Midbrain (tissue), 1 donor: ENCODE data around the gene CCDC92B.

Experiments used
- DNase-seq: peaks from one replicate; lab custom pipeline; 2025; lab: John Stamatoyannopoulos, UW

The CCDC92B gene

DNA sequence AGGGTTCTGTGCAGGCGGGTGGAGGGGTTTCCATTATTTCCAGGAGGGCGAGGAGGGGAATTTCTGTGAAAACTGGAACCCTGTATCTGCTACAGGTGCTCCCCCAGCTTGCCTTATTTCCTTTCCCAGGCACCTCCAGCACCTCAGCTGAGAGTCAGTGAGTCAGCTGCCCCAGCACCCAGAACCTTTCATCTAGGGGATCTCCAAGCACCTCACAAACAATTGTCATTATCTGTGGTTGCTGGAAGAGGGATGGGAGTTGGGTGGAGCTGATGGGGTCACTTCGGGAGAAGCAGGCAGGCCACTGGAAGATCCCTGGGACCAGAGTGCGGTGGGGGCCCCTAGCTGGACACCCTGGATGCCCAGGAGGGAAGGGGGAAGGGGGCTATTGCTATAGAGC is 27.8 kb downstream of the CCDC92B start:
- DNase-seq, result no peak

DNA sequence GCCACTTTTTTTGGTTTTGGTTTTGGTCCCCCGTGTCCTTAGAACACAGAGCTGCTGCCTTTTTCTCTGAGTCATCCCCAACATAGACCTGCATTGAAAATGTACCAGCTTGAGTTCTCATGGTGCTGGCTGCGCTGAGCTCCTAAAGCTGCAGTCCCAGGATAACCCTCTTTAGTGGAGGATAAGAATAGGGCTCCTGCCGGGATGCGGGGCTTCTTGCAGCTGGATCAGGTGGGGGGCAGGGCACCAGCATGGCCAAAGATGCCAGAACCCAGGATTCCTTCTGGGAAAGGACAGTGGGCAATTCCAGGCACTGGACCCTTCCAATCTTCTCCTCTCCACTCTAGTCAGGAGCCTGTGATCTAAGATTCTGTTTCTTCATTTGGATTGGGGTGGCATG is 29.6 kb downstream of the CCDC92B start:
- no peak for DNase-seq

DNA sequence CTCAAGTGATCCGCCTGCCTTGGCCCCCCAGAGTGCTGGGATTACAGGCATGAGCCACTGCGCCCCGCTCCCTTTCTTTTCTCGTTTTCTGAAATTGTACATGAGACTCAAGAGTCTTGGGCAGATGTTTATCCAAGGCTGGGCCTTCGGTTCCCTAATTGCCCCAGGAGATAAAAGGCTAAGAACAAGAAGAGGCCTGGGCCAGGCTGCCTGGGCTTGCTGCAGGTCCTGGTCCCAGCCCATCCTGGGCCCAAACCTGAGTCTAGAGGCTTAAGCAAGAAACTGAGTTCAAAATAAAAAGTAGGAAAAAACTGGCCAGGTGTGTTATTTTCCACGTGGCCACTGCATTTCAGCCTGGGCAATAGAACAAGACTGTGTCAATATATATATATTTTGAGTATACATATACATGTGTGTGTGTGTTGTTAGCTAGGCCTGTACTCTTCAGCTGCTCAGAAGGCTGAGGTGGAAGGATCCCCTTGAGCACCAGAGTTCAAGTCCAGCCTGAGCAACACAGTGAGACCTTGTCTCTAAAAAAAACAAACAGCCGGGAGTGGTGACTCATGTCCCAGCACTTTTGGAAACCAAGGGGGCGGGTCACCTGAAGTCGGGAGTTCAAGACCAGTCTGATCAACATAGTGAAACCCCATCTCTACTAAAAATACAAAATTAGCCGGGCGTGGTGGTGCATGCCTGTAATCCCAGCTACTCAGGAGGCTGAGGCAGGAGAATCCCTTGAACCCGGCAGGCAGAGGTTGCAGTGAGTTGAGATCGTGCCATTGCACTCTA is 31.1 kb downstream of the CCDC92B start:
- DNase-seq, result no peak

DNA sequence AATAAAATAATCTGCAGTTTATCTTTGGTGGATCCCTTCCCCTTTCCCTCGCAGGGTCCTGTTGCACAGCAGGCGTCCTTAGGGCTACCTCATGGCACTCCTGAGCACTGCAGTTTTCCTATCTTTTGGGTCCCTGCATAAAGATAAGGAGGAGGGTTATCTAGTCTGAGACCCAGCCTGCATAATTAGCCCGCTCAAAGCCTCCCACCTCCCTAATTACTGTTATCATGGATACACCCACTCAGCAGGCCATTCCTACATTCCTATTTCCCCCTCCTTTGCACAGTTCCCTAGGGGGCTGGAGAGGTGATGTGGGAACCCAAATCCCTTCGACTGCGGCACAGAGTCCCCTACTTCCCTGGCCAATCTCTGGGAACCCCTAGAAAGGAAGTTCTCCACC is 32.8 kb downstream of the CCDC92B start:
- no peak for DNase-seq

DNA sequence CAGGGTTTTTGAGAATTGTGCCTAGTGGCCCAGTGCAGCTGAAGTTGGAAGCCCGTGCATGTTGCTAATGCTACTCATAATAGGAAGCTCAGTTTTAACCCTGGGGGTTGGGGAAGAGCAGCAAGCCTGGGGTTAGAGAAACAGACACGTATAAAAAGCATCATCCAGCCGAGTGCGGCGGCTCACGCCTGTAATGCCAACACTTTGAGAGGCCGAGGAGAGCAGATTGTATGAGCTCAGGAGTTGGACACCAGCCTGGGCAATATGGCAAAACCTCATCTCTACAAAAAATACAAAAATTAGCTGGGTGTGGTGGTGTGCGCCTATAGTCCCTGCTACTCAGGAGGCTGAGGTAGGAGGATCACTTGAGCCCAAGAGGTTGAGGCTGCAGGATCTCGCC is 35.6 kb downstream of the CCDC92B start:
- DNase-seq, result no peak

DNA sequence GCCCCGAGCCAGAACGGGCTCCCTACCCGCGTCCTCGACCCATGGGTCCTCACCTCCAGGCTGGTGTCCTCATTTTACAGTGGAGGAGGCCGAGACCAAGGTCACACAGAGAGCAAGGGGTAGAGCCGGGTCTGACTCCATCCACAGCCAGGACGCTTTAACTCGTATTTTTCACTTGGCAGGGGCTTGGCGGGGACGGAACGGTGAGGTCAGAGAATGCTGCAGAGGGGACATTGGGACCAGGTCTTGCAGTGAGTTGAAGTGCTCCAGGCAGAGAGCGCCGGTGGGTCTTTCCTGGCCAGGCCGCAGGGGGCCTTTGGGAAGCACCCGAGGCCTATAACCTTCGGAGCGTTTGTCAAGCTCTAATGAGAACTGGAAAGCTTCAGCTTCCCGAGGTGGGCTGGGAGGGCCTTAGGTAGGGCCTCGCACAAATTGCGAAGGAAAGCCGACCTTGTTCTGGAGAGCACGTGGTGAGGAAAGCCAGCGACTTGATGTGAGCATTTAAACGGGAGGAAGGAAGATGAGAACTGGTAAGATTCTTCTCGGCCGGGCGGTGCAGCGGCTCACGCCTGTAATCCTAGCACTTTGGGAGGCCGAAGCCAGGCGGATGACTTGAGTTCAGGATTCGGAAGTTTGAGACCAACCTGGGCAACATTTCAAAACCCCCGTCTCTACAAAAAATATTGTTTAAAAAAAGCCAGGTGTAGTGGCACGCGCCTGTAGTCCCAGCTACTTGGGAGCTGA is 37.0 kb downstream of the CCDC92B start:
- no peak for DNase-seq

DNA sequence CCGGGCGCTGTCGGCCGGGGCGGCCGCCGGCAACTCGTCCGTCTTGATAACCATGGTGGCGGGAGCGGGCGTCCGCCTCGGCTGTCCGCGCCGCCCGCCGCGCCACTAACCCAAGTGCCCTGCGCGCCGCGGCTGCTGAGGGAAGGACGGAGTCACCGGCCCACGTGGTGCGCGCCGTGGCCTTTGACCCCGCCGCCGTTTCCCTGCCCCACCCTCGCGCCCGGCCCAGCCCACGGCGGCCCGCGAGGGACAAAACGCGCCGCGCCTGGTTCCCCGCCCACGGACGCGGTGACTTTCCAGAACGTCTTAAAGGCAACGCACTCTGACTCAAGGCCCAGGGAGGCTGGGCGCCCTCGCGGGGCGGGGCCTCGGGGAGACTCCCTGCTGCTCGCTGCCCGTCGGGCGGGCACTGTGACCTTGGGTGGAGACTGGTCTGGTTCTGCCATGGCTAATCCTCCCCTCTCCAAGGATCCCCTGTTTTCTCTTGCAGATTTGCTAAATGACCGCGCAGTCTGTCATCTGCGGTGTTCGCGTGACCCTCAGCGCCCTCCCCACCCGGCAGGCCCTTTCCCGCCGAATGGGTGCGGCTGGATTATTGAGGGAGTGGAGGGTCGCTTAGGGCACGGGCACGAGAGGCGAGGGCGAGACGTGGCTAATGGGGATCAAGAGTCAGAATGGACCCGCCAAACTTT is 37.7 kb downstream of the CCDC92B start, which contains the start of gene CLUH:
Gene CLUH (minus strand): TSS at position 157 of the 692 bp plus-strand sequence. CDS start 103 bp downstream, at position 54.
- DNase-seq, result peak; percentile 95

DNA sequence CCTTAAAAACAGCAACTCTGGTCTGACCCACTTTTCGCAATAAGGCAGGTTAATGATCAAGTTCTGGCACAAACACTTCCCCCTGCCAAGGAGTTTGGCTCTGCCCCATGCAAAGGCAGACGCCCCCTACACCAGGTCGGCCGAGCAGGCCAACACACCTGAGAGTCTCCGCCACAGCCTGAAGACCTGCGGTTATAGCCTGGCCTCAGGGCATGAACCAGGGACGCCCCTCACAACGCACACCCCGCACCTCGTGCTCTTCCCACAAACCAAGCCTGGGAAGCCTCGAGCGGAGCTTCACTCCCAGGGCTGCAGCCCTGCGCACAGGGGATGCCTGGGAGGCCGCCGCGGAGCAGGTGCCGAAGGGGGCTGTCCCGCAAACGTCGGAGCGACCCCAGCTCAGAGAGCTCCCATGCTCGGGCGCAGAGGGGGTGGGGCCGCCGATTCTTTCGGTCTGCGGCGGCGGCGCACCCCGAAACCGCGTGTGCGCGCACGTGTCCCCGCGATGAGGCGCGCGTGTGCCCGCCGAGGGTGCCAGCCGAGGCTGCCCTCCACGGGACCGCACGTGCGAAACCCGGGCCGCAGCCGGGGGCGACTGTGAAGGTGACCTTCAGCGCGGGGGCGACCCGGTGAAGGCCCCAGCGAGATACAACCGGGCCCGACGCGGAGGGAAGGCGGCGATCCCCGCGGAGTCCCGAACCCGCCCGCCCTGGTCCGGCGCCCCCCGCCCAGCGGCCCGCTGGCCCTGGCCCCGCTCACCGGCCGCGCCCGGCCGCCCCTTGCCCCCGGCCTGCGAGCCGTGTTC is 38.4 kb downstream of the CCDC92B start:
- DNase-seq, result no peak

DNA sequence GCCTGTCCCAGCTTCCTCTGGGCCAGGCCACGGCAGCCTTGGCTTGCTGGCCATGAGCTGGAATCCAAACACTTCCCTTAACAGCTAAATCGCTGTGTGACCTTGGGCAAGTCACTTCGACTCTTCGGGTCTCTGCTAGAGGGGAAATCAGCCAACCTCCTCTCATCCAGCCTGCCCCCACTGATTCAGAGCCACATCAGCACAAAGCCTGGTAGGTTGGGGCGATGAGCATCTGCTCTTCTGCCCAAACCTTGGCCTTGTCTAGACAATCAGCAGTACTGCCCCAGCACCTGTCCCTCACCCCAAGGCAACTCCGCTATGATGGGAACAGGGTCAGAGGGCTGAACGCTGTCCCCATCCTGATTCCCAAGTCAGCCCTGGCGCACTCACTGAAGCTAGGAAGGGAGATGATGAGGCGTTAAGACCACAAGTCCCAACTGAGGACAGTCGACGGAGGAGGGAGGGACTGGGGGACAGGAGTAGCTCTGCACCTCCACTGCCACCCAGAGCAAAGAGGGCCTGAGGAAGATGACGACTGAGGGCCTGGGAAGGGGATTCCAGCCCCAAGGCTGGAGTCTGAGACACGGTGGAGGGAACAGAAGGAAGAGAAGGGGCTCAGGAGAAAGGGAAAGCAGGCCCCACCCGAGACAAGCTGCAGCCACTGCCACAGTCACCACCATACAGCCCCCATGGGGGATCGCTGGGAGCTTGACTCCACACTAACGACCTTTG is 39.2 kb downstream of the CCDC92B start:
- no peak for DNase-seq

DNA sequence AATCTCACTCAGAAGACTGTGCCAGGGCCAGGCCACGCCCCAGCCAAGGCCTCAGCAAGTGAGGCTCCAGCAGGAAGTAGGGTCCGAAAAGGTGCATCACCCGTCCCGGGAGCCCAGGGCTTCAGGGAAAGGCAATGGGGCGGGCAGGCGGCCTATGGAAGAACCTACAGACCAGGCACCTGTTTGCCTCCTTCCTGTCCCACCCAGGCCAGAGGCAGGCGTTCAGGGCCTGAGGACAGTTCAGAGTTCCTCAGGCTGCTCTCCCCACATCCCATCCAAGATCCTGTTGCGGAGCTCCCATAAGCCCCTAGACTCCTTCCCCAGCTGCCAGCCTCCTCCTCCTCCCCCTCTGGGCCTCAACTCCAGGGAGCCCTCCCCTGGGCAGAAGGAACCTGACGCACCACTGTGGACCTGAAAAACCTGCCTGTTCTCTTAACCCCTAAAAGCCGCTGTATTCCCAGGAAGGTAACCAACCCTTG is 40.2 kb downstream of the CCDC92B start:
- no peak for DNase-seq

DNA sequence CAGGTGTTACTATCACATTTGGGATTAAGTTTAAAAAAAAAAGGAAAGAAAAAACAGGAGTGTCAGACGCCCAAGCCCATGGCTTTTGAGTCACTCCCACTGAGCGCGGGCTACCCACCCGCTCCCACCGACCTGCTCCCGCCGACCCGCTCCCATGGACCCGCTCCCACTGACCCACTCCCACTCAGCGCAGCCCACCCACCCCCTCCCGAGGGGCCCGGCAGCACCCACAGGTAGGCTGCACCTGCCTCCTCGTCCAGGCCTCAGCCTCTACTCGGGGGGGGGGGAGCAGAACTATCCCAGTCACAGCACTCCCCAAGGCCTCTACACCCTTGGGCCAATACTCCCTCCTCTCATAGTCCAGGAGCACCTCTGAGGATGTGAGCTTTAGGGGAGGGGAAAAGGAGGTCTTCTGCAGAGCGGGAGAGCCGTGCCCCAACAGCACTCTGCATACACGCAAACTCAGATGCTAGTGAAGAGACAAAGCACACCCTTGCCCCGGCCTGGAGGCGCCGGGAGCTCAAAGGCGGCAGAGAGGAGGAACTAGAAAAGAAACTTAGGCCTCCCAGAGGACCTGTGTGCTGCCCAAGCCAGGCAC is 40.8 kb downstream of the CCDC92B start:
- no peak for DNase-seq

DNA sequence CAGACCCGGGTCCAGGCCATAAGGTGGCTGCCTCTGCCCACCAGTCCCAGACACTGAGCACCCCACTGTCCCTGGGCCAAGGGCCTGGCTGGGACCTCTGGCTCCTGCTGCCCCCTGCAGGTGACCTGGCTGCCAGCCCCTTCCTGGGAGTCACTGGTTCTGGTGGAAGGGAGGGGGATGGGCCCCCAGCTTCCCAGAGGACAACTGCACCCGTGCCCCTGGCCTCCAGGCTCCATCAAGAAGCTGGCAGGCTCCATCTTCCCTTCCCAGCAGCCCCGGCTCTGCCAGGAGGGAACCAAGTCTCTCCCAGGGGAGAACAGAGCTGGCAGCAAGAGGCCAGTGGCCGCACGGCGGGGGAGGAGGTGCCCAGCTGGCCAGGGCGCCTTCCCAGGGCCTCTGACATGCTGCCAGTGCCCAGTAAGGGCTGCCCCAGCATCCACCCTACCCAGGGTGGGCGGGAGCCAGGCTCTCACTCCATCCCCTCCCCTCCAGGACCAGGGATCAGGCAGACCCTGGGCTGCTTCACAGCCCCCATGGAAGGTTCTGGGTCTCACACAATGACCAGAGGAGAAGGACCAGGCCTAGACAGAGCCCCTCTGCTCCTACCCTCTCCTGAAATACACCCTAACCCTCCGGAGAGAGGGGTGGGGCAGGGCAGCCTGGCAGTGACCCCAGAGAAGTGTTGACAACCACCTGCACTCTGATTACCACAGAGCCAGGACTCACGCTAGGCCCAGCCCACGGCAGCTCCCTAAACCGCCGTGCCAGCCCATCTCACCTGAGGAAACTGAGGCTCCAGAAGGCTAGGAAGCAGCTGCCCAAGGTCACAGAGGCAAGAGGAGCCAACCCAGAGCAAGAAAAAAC is 41.5 kb downstream of the CCDC92B start:
- DNase-seq, result peak; percentile 58

DNA sequence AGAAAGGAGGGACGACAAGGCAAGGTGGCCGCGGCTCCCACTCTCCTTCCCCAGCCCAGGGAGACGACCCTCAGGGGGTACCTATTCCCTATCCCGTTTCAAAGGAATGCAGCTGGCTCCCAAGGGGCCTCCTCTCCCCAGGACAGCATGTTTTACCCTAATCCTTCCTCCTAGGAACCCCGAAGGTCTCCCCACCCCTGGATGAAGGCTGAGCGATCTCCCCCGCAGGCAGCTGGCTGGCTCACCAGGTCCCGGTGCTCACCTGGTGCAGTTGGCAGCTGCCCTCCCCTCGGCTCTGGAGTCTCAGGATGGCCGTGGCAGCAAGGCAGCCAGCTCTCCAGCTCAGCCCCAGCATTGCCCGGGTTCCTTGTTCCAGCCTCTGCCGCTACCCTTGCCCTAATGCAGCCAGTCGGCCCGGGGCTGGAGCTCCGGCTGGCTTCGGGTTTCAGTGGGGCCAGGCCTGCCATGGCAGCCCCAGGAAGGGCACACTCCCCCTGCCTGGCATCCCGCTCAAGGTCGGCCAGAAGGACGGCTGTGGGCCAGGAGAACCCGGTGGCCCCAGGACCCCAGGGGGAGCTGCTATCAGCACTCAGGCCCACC is 42.4 kb downstream of the CCDC92B start:
- DNase-seq, result no peak

DNA sequence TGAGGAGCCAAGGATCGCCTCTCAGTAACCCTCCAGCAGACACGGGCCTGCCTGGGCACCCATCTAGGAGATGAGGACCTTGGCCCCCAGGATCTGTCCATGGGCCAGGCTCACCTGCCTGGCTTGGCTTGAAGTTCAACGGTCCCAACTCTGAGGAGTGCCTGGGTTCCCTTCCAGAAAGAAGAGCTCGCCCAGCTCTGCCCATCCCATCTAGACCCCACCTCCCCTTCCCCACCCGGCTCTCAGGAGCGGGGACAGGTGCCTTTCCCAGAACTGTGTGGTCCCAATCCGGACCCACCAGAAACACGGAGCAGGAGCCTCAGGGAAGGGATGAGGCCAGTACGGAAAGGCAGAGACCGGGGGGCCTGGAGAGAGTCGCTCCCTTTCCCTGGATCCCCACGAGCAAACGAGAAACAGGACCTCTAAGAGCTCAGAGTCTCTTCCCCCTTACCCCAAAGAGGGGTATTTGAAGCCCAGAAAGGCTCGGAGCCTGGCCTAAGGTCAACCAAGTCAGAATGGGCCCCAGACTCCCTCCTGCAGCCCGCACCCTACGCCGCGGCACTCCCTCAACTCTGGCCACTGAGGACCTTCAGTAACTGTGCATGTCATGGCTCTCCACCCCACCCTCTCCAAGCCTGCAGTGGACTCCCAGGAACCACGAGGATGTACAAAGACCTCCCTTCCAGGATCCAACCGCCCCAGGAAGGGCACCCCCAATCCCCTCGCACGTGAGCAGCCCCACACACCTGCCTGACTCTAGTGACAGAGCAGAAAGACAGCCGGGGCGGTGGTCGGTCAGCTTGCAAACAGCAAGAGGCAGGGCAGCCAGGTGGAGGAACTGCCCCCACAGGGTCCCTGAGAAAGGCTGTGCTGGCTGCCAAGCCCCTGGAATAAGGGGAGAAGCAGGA is 43.3 kb downstream of the CCDC92B start:
- DNase-seq, result no peak

DNA sequence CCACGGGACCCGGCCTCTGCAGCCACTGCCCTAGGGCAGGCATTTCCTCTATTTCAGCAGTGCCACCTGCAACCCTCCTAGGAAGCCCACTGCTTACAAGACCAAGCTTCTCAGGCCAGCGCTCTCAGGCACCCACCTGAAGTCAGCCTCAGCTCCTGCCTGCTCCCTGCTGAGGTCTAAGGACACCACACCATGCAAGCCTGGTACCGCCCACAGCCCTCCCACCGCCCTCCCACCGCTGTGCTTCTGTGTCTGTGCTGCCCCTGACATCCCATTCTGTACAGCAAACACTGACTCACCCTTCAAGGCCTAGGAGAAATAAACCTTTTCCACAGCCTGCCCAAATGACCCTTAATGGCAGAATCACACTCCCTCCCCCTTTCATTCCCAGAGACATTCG is 44.2 kb downstream of the CCDC92B start:
- DNase-seq, result no peak

DNA sequence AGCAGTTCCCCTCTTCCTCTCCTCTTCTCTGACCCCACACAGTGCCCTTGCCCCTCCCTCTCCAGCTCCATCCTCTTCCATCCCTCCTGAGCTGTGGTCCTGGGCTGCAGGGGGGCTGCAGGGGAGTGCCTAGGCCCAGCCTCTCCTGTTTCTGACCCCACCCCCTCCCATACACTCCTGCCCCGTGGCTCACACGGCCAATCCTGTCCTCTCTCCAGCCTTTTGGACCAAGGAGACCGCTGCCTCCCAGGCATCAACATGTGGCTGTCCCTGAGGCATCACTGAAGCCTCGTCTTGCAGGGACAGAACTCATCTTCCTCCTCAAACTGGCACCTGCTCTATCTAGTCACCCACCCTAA is 44.6 kb downstream of the CCDC92B start:
- DNase-seq, result no peak

DNA sequence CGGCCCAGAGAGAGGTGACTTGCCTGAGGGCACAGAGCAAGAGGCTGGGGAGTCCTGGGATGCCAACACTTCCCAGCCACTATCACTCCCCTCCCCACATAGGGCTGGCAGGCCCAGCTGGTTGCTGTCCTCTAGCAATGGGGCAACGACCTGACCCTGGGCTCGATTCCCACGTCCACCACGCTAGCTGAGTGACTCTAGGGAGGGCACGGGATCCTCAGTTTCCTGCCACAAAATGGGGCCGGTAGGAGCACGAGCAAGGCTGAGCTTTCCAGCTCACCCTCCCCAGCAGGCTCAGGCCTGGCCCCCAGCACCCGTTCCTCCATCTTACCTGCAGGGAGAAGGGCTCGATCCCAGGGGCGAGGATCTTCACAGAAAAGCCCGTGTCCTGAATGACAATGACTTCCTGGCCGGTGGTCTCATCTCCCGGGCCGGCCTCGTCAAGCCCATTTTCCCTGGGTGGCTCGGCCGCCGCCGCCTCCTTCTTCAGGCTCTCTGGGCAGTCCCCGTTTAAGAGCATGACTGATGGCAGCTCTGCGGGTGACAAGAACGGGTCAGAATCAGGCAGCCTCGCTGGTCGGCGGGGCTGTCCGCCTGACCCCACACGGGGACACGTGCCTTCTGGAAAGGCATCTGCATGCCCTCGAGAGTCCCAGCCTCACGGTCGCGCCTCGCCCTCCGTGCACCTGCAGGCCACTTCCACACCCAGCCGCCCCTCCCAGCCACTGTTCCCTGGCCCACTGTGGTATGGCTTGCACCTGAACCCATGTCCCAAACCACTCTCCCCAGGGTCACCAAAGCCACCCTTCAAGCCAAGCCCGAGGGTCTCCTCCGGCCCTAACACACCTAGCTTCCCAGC is 45.2 kb downstream of the CCDC92B start:
- DNase-seq, result no peak
